Ascending aorta (tissue), 2 donors: ENCODE results near the gene DRD4. TPM values are rescaled to one million over a fixed set of nuclear protein-coding genes. Genes with fewer than 3 reads are reported as not detected.

Experiments
- DNase-seq, 2 donors: peaks; one replicate each; pipeline ENCODE4 v3.0.0-alpha.2; 2019; ENCODE audit warnings: low spot score in 2 of 2
- H3K27ac ChIP-seq, 2 donors: fragments of 200-600 bp; sonication (generic); one replicate each; pipeline ENCODE4 v1.5.1; 2016 to 2017; ENCODE audit warnings: mild to moderate bottlenecking in 1 of 2
- H3K27me3 ChIP-seq: fragments of 200-600 bp; sonication (generic); one replicate; pipeline ENCODE4 v1.5.1; 2017
- H3K36me3 ChIP-seq, 2 donors: fragments of 200-600 bp; sonication (generic); one replicate each; pipeline ENCODE4 v1.5.1; 2016
- H3K4me1 ChIP-seq, 2 donors: fragments of 200-600 bp; sonication (generic); one replicate each; pipeline ENCODE4 v1.5.1; 2016 to 2017; ENCODE audit warnings: mild to moderate bottlenecking in 1 of 2
- H3K4me3 ChIP-seq, 2 donors: fragments of 200-600 bp; sonication (generic); one replicate each; pipeline ENCODE4 v1.5.1; 2016 to 2017; ENCODE audit warnings: mild to moderate bottlenecking in 1 of 2
- H3K9me3 ChIP-seq, 2 donors: fragments of 200-600 bp; sonication (generic); one replicate each; pipeline ENCODE4 v1.5.1; 2016
- CTCF ChIP-seq, 3 experiments: fragments of 200-600 bp in 2 of 3; fragments of 450-650 bp in 1 of 3; sonication (generic) in 2 of 3; IDR thresholded peaks; one replicate each; pipeline ENCODE4 v1.5.1; 2016 to 2019; ENCODE audit warnings: antibody characterized with exemption in 3 of 3, mild to moderate bottlenecking in 1 of 3, moderate library complexity in 1 of 3
- intact Hi-C: fragments of 100-400 bp; cut with DNase I; formaldehyde crosslinking; loops from one replicate; pipeline ENCODE4 v1.15.1; 2023
- total RNA-seq: library from RNA; depleted of rRNA; stranded (reverse); fragments of >200 nt; gene quantifications from one replicate; pipeline ENCODE4 v1.1.0, GENCODE V29; 2016

The DRD4 gene
- total RNA-seq, 1 donor from 2014 or later = not detected

GRCh38 chr11:611001-611996 lies 25.8 kb upstream of the DRD4 start:
- Histone ChIP-seq H3K9me3 (no peaks in the 10 kb centered on the region), H3K4me3 (no peak overlapping the region), H3K36me3 (peaks cover 69% of the 10 kb centered on the region in 2 donors), H3K4me1 (peaks cover 11 to 14% of the 10 kb centered on the region in 2 donors), H3K27me3 (no peaks in the 10 kb centered on the region), H3K27ac (no peak overlapping the region)
- DNase-seq = no peak
- no peak for TF ChIP-seq CTCF (IDR thresholded peaks at IDR 0.05)
- intact Hi-C loops = no loop called here

GRCh38 chr11:612201-612960 lies 24.7 kb upstream of the DRD4 start:
- H3K27ac ChIP-seq = peak overlapping the region in 1 of 2 donors; percentile 62
- no peaks in the 10 kb centered on the region for H3K27me3 ChIP-seq
- H3K9me3 ChIP-seq = no peaks in the 10 kb centered on the region
- H3K4me1 ChIP-seq = peaks cover 11 to 14% of the 10 kb centered on the region in 2 donors
- intact Hi-C loops = no loop called here
- peaks cover 58 to 59% of the 10 kb centered on the region in 2 donors for H3K36me3 ChIP-seq
- TF ChIP-seq CTCF (IDR thresholded peaks at IDR 0.05) = no peak
- DNase-seq = no peak
- no peak overlapping the region for H3K4me3 ChIP-seq

GRCh38 chr11:612961-613300 lies 24.1 kb upstream of the DRD4 start:
- peak overlapping the region; percentile 62 to 94 for H3K27ac ChIP-seq

GRCh38 chr11:613369-613968 lies 23.6 kb upstream of the DRD4 start:
- DNase-seq = peak in 1 of 2 donors; percentile 79
- no peak for TF ChIP-seq CTCF (IDR thresholded peaks at IDR 0.05)
- Histone ChIP-seq H3K9me3 (no peaks in the 10 kb centered on the region), H3K4me3 (no peak overlapping the region), H3K4me1 (peaks cover 11 to 14% of the 10 kb centered on the region in 2 donors), H3K27me3 (no peaks in the 10 kb centered on the region), H3K36me3 (peaks cover 47 to 48% of the 10 kb centered on the region in 2 donors), H3K27ac (peak overlapping the region; percentile 90 to 94)
- intact Hi-C loops = no loop called here

More at GRCh38 chr11:612961-613300, 24.1 kb upstream of the DRD4 start:
- H3K36me3 ChIP-seq = peaks cover 52 to 53% of the 10 kb centered on the region in 2 donors
- DNase-seq = no peak
- intact Hi-C loops = no loop called here
- no peaks in the 10 kb centered on the region for H3K9me3 ChIP-seq
- no peaks in the 10 kb centered on the region for H3K27me3 ChIP-seq
- no peak for TF ChIP-seq CTCF (IDR thresholded peaks at IDR 0.05)
- H3K4me1 ChIP-seq = peaks cover 11 to 14% of the 10 kb centered on the region in 2 donors
- no peak overlapping the region for H3K4me3 ChIP-seq

- Histone ChIP-seq H3K27ac (peak overlapping the region; percentile 90 to 94), H3K36me3 (peaks cover 41% of the 10 kb centered on the region in 2 donors), H3K4me3 (peak overlapping the region in 1 of 2 donors; percentile 81), H3K4me1 (peaks cover 11 to 14% of the 10 kb centered on the region in 2 donors), H3K27me3 (no peaks in the 10 kb centered on the region), H3K9me3 (no peaks in the 10 kb centered on the region)
- no peak for DNase-seq
- intact Hi-C loops = loop anchor here (2.0 kb wide), 1 partner anchor 37 kb away; the partner anchor contains the start of gene PHRF1
- no peak for TF ChIP-seq CTCF (IDR thresholded peaks at IDR 0.05)
Measured at GRCh38 chr11:614021-614622, 22.9 kb upstream of the DRD4 start.
